ENCODE results near the gene UBD. TPM values are rescaled to one million over a fixed set of nuclear protein-coding genes. Genes with fewer than 3 reads are reported as not detected.

UBD gene
- total RNA-seq, 1 donor from 2014 or later, result not detected

- peaks cover 5% of the 10 kb centered on the region for H3K4me1 ChIP-seq
- Mint-ChIP-seq H3K9me3 (peaks cover 8% of the 10 kb centered on the region), H3K4me3 (no peak overlapping the region), H3K4me1 (no peaks in the 10 kb centered on the region), H3K36me3 (no peaks in the 10 kb centered on the region), H3K27me3 (ENCODE audit: insufficient read depth, low read depth) (no peaks in the 10 kb centered on the region), H3K27ac (no peak overlapping the region)
- no peak overlapping the region for H3K27ac ChIP-seq
- no peaks in the 10 kb centered on the region for H3K79me2 ChIP-seq (ENCODE audit: low read depth)
- TF ChIP-seq EZH2 (IDR thresholded peaks at IDR 0.05) (no peak), EZH2phosphoT487 (IDR thresholded peaks at IDR 0.05) (no peak), CTCF (IDR thresholded peaks at IDR 0.05) (no peak)
- no peak for DNase-seq (ENCODE audit: low spot score)
- peaks cover 11% of the 10 kb centered on the region for H3K9me3 ChIP-seq (ENCODE audit: low read depth)
- H3F3A ChIP-seq (ENCODE audit: low read depth), result no peaks in the 10 kb centered on the region
- no peak overlapping the region for H2AFZ ChIP-seq (replicated peaks)
- no peaks in the 10 kb centered on the region for H4K20me1 ChIP-seq (ENCODE audit: low read depth)
- no peaks in the 10 kb centered on the region for H3K27me3 ChIP-seq
- H3K9ac ChIP-seq, result no peak overlapping the region
- no peak overlapping the region for H3K4me2 ChIP-seq
- H3K4me3 ChIP-seq, result no peak overlapping the region
- no peaks in the 10 kb centered on the region for H3K36me3 ChIP-seq
Measured at GRCh38 chr6:29527564-29527963, 32.0 kb downstream of the UBD start.

GRCh38 chr6:29527126-29527525 lies 32.4 kb downstream of the UBD start:
- H3K4me3 ChIP-seq, result no peak overlapping the region
- no peak for DNase-seq (ENCODE audit: low spot score)
- Mint-ChIP-seq H3K9me3 (peaks cover 8% of the 10 kb centered on the region), H3K27ac (no peak overlapping the region), H3K4me1 (no peaks in the 10 kb centered on the region), H3K36me3 (no peaks in the 10 kb centered on the region), H3K27me3 (ENCODE audit: insufficient read depth, low read depth) (no peaks in the 10 kb centered on the region), H3K4me3 (no peak overlapping the region)
- H2AFZ ChIP-seq (replicated peaks), result no peak overlapping the region
- H3K27me3 ChIP-seq, result no peaks in the 10 kb centered on the region
- H4K20me1 ChIP-seq (ENCODE audit: low read depth), result no peaks in the 10 kb centered on the region
- TF ChIP-seq EZH2 (IDR thresholded peaks at IDR 0.05) (no peak), CTCF (IDR thresholded peaks at IDR 0.05) (no peak), EZH2phosphoT487 (IDR thresholded peaks at IDR 0.05) (no peak)
- H3K9ac ChIP-seq, result no peak overlapping the region
- no peaks in the 10 kb centered on the region for H3K79me2 ChIP-seq (ENCODE audit: low read depth)
- no peaks in the 10 kb centered on the region for H3F3A ChIP-seq (ENCODE audit: low read depth)
- peaks cover 5% of the 10 kb centered on the region for H3K4me1 ChIP-seq
- no peak overlapping the region for H3K27ac ChIP-seq
- H3K4me2 ChIP-seq, result no peak overlapping the region
- no peaks in the 10 kb centered on the region for H3K36me3 ChIP-seq
- peaks cover 14% of the 10 kb centered on the region for H3K9me3 ChIP-seq (ENCODE audit: low read depth)

- H2AFZ ChIP-seq (replicated peaks), result peak overlapping the region; percentile 34
- Mint-ChIP-seq H3K4me1 (no peaks in the 10 kb centered on the region), H3K9me3 (peaks cover 8% of the 10 kb centered on the region), H3K27ac (no peak overlapping the region), H3K36me3 (no peaks in the 10 kb centered on the region), H3K27me3 (ENCODE audit: insufficient read depth, low read depth) (no peaks in the 10 kb centered on the region), H3K4me3 (no peak overlapping the region)
- DNase-seq (ENCODE audit: low spot score), result no peak
- no peaks in the 10 kb centered on the region for H3F3A ChIP-seq (ENCODE audit: low read depth)
- H3K4me2 ChIP-seq, result peak overlapping the region; percentile 18
- H3K4me3 ChIP-seq, result no peak overlapping the region
- peaks cover 16% of the 10 kb centered on the region for H3K9me3 ChIP-seq (ENCODE audit: low read depth)
- H3K9ac ChIP-seq, result no peak overlapping the region
- no peaks in the 10 kb centered on the region for H3K36me3 ChIP-seq
- H3K27ac ChIP-seq, result no peak overlapping the region
- H3K27me3 ChIP-seq, result no peaks in the 10 kb centered on the region
- H3K79me2 ChIP-seq (ENCODE audit: low read depth), result no peaks in the 10 kb centered on the region
- TF ChIP-seq EZH2phosphoT487 (IDR thresholded peaks at IDR 0.05) (no peak), EZH2 (IDR thresholded peaks at IDR 0.05) (no peak)
- H3K4me1 ChIP-seq, result peaks cover 5% of the 10 kb centered on the region
- no peaks in the 10 kb centered on the region for H4K20me1 ChIP-seq (ENCODE audit: low read depth)
Measured at GRCh38 chr6:29525311-29525639, 34.3 kb downstream of the UBD start.

- no peak overlapping the region for H3K4me3 Mint-ChIP-seq
- no peak overlapping the region for H3K27ac Mint-ChIP-seq
- peak overlapping the region; percentile 34 for H2AFZ ChIP-seq (replicated peaks)
- no peaks in the 10 kb centered on the region for H3K79me2 ChIP-seq (ENCODE audit: low read depth)
- H3K36me3 ChIP-seq, result no peaks in the 10 kb centered on the region
- peaks cover 16% of the 10 kb centered on the region for H3K9me3 ChIP-seq (ENCODE audit: low read depth)
- TF ChIP-seq CTCF (IDR thresholded peaks at IDR 0.05), result no peak
- TF ChIP-seq EZH2 (IDR thresholded peaks at IDR 0.05), result no peak
- no peak for TF ChIP-seq EZH2phosphoT487 (IDR thresholded peaks at IDR 0.05)
- H3K36me3 Mint-ChIP-seq, result no peaks in the 10 kb centered on the region
- no peaks in the 10 kb centered on the region for H3K27me3 ChIP-seq
- H3K9me3 Mint-ChIP-seq, result peaks cover 8% of the 10 kb centered on the region
- H3K4me1 Mint-ChIP-seq, result no peaks in the 10 kb centered on the region
- H3F3A ChIP-seq (ENCODE audit: low read depth), result no peaks in the 10 kb centered on the region
- H3K27ac ChIP-seq, result no peak overlapping the region
- no peaks in the 10 kb centered on the region for H4K20me1 ChIP-seq (ENCODE audit: low read depth)
- H3K4me2 ChIP-seq, result peak overlapping the region; percentile 18
- H3K4me3 ChIP-seq, result no peak overlapping the region
- H3K4me1 ChIP-seq, result peaks cover 5% of the 10 kb centered on the region
- H3K27me3 Mint-ChIP-seq (ENCODE audit: insufficient read depth, low read depth), result no peaks in the 10 kb centered on the region
- no peak for DNase-seq (ENCODE audit: low spot score)
- H3K9ac ChIP-seq, result no peak overlapping the region
Measured at GRCh38 chr6:29524444-29525310, 34.9 kb downstream of the UBD start.

Data from neural progenitor cell (in vitro differentiated cells).